ENCODE measurements around the gene ABLIM3. TPM values are rescaled to one million over a fixed set of nuclear protein-coding genes. Genes with fewer than 3 reads are reported as not detected.

Gene ABLIM3
- total and polyA plus RNA-seq, 2 of the 8 experiments (the other 6 are each of a cell fraction or from before 2014, with no cell fraction given) = 0.36 to 0.56 TPM

DNA sequence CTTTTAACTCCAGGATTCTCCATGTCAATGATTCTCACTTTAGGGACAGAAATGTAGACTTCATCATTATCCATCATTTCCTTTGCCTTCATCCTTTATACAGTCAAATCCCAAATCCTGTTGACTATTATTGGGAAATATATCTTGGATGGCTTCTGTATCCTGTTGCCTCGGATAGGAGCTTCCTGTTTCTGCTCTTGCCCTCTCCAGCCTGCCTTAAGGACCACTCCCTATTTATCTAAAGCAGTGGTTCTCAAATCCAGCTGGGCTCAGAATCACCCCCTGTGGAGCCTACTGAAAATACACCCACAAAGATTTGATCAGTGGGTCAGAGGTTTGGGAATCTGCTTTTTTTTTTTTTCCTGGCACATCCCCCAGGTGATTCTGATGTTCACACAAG, 138.8 kb downstream of the ABLIM3 start:
- no peak overlapping the region for H2BK15ac ChIP-seq (ENCODE audit: low read length)
- no peak overlapping the region for H3K9ac ChIP-seq (replicated peaks in 1 of 4; ENCODE audit: extremely low read depth in 1 of 4, low read depth in 3 of 4, low read length in 3 of 4)
- H3K4me1 ChIP-seq (replicated peaks in 1 of 4; ENCODE audit: control insufficient read depth in 3 of 4, insufficient read depth in 4 of 4, low read length in 3 of 4) = no peaks in the 10 kb centered on the region
- WGBS, 2 experiments (ENCODE audit: extremely low coverage in 1 of 2, insufficient coverage in 1 of 2, insufficient read length in 1 of 2, insufficient replicate concordance in 2 of 2, low coverage in 1 of 2, low lambda C conversion rate in 2 of 2, missing lambda C conversion rate in 1 of 2) = 79% methylated on average over 1 of the region's 1 CpG; no CpG with 5 or more reads in 1 of the 2 experiments
- ChIA-PET CTCF (ENCODE audit: partially characterized antibody) (interaction anchor here (0.8 to 1.9 kb wide), 3 partner anchors 15 to 17 kb away, joined by 3 to 8 read pairs (median 3); no protein-coding TSS in a partner anchor), POLR2A (ENCODE audit: partially characterized antibody) (no interaction called here)
- H3K18ac ChIP-seq (ENCODE audit: extremely low read depth, low read length) = no peak overlapping the region
- H4K5ac ChIP-seq (ENCODE audit: insufficient read length, low read depth, low read length) = no peak overlapping the region
- no peaks in the 10 kb centered on the region for H3K23me2 ChIP-seq (ENCODE audit: low read depth, low read length)
- no peaks in the 10 kb centered on the region for H4K20me1 ChIP-seq (replicated peaks in 1 of 2; ENCODE audit: control insufficient read depth in 1 of 2, insufficient read depth in 2 of 2, low read length in 2 of 2)
- H2AK5ac ChIP-seq (ENCODE audit: low read depth, low read length) = no peak overlapping the region
- no peak overlapping the region for H3K4me3 ChIP-seq (ENCODE audit: extremely low read depth in 1 of 4, insufficient read depth in 2 of 4, low read depth in 3 of 4, low read length in 4 of 4)
- no peak overlapping the region for H2BK5ac ChIP-seq (ENCODE audit: low read depth, low read length)
- no peak overlapping the region for H3K23ac ChIP-seq (ENCODE audit: insufficient read length)
- H2BK12ac ChIP-seq (ENCODE audit: low read depth, low read length) = no peak overlapping the region
- no peak overlapping the region for H3K4me2 ChIP-seq (ENCODE audit: insufficient read depth in 1 of 2, low read depth in 2 of 2, low read length in 2 of 2)
- DNase-seq (ENCODE audit: low read depth in 1 of 2, low spot score in 2 of 2) (no peak), FAIRE-seq (no peak)
- no peaks in the 10 kb centered on the region for H3K79me1 ChIP-seq (ENCODE audit: low read depth, low read length)
- H2BK120ac ChIP-seq (replicated peaks; ENCODE audit: low read depth, low read length) = no peak overlapping the region
- H3K4ac ChIP-seq (replicated peaks; ENCODE audit: insufficient read length, low read depth, low read length) = no peak overlapping the region
- no peaks in the 10 kb centered on the region; a peak in 1 of 8 replicates for H3K36me3 ChIP-seq (ENCODE audit: control insufficient read depth in 2 of 4, insufficient read depth in 4 of 4, low read length in 3 of 4)
- H3K14ac ChIP-seq (ENCODE audit: insufficient read length) = no peak overlapping the region
- no peak overlapping the region for H4K8ac ChIP-seq (ENCODE audit: extremely low read depth, insufficient read depth, low read length)
- no peak overlapping the region for H3K27ac ChIP-seq (ENCODE audit: low read depth, low read length)
- H2BK20ac ChIP-seq (ENCODE audit: low read length) = no peak overlapping the region
- no peaks in the 10 kb centered on the region for H3K79me2 ChIP-seq (ENCODE audit: control insufficient read depth in 1 of 2, insufficient read depth in 2 of 2, low read length in 2 of 2)
- no peak overlapping the region for H2AFZ ChIP-seq (ENCODE audit: low read length)
- no peaks in the 10 kb centered on the region for H3K9me3 ChIP-seq (ENCODE audit: insufficient read depth in 2 of 2, low read depth in 1 of 2, low read length in 1 of 2)
- H3K27me3 ChIP-seq (replicated peaks in 1 of 4; ENCODE audit: control insufficient read depth in 3 of 4, extremely low read depth in 1 of 4, insufficient read depth in 3 of 4, low read length in 3 of 4) = no peaks in the 10 kb centered on the region; a peak in 1 of 7 replicates
- no peak overlapping the region for H3K56ac ChIP-seq (replicated peaks; ENCODE audit: insufficient read length, low read depth, low read length)
- H4K91ac ChIP-seq (replicated peaks; ENCODE audit: insufficient read length, low read length) = no peak overlapping the region
- TF ChIP-seq HDAC2 (IDR thresholded peaks at IDR 0.05; ENCODE audit: borderline replicate concordance in 1 of 2, low read depth in 2 of 2, low read length in 2 of 2) (no peak), EGR1 (IDR thresholded peaks at IDR 0.05; ENCODE audit: borderline replicate concordance, low read depth, low read length) (no peak), SIN3A (conservative IDR thresholded peaks at IDR 0.05 in 1 of 2, IDR thresholded peaks at IDR 0.05 in 1 of 2; ENCODE audit: low read depth in 1 of 2, low read length in 2 of 2) (no peak), TAF1 (IDR thresholded peaks at IDR 0.05; ENCODE audit: low read depth, low read length) (no peak), ZNF274 (IDR thresholded peaks at IDR 0.05; ENCODE audit: borderline replicate concordance, extremely low read depth, low read length) (no peak), POU5F1 (IDR thresholded peaks at IDR 0.05; ENCODE audit: low read depth, low read length) (no peak), FOSL1 (IDR thresholded peaks at IDR 0.05; ENCODE audit: insufficient read depth, low read depth, low read length) (no peak), HDAC6 (IDR thresholded peaks at IDR 0.05; ENCODE audit: low read depth, low read length) (no peak), SIRT6 (IDR thresholded peaks at IDR 0.05; ENCODE audit: low read length) (no peak), PHF8 (conservative IDR thresholded peaks at IDR 0.05; ENCODE audit: low read depth, low read length) (no peak), POLR2A (IDR thresholded peaks at IDR 0.05; ENCODE audit: control extremely low read depth in 1 of 2, low read depth in 2 of 2, low read length in 2 of 2) (no peak), NANOG (IDR thresholded peaks at IDR 0.05; ENCODE audit: insufficient read depth, low read depth, low read length, poor library complexity, severe bottlenecking) (no peak), MAFK (IDR thresholded peaks at IDR 0.05; ENCODE audit: low read depth, low read length) (no peak)
- TF ChIP-seq, protein P1, sequence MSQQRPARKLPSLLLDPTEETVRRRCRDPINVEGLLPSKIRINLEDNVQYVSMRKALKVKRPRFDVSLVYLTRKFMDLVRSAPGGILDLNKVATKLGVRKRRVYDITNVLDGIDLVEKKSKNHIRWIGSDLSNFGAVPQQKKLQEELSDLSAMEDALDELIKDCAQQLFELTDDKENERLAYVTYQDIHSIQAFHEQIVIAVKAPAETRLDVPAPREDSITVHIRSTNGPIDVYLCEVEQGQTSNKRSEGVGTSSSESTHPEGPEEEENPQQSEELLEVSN (IDR thresholded peaks at IDR 0.05) = no peak
